HG03565 (cell line): ENCODE data around the gene ASF1B.
"Not testable (repeated sequence)": the region's sequence is repeated elsewhere in the genome, so short reads cannot be mapped to it uniquely, and the experiment has no call there.

Experiments
- ATAC-seq: cut with Tn5 transposase; IDR thresholded peaks from one replicate; pipeline ENCODE4 v1.9.1; 2021; ENCODE audit warnings: mild to moderate bottlenecking, moderate library complexity; ENCODE audit not compliant: unreplicated experiment

ASF1B gene

GRCh38 chr19:14160017-14160703 lies 23.8 kb upstream of the ASF1B start:
- ATAC-seq = no peak

- ATAC-seq = no peak
Observed at GRCh38 chr19:14159059-14159458, 22.7 kb upstream of the ASF1B start.

- ATAC-seq = no peak
Observed at GRCh38 chr19:14158276-14159023, 22.1 kb upstream of the ASF1B start.

- ATAC-seq = no peak
Observed at GRCh38 chr19:14156971-14157717, 20.8 kb upstream of the ASF1B start.

GRCh38 chr19:14156122-14156521 lies 19.7 kb upstream of the ASF1B start:
- ATAC-seq = no peak

- no peak for ATAC-seq
Observed at GRCh38 chr19:14155371-14155770, 19.0 kb upstream of the ASF1B start.

GRCh38 chr19:14152713-14153112 lies 16.3 kb upstream of the ASF1B start:
- no peak for ATAC-seq

GRCh38 chr19:14150770-14151661 lies 14.6 kb upstream of the ASF1B start:
- ATAC-seq = no peak

GRCh38 chr19:14150041-14150769 lies 13.8 kb upstream of the ASF1B start:
- ATAC-seq = no peak

GRCh38 chr19:14149509-14149994 lies 13.2 kb upstream of the ASF1B start:
- ATAC-seq = no peak

GRCh38 chr19:14148751-14149410 lies 12.5 kb upstream of the ASF1B start:
- ATAC-seq = no peak

GRCh38 chr19:14147797-14148605 lies 11.6 kb upstream of the ASF1B start:
- ATAC-seq = no peak

- ATAC-seq = no peak
Observed at GRCh38 chr19:14146789-14147216, 10.4 kb upstream of the ASF1B start.

GRCh38 chr19:14146169-14146568 lies 9.8 kb upstream of the ASF1B start:
- ATAC-seq = not testable (repeated sequence)

GRCh38 chr19:14145381-14145780 lies 9.0 kb upstream of the ASF1B start:
- ATAC-seq = no peak

- no peak for ATAC-seq
Observed at GRCh38 chr19:14142262-14143190, 6.1 kb upstream of the ASF1B start.

GRCh38 chr19:14141041-14141440 lies 4.7 kb upstream of the ASF1B start:
- no peak for ATAC-seq
